Measurements from ENCODE around the gene LIPI.
"Not testable (repeated sequence)": the region's sequence is repeated elsewhere in the genome, so short reads cannot be mapped to it uniquely, and the experiment has no call there.

The LIPI gene

DNA sequence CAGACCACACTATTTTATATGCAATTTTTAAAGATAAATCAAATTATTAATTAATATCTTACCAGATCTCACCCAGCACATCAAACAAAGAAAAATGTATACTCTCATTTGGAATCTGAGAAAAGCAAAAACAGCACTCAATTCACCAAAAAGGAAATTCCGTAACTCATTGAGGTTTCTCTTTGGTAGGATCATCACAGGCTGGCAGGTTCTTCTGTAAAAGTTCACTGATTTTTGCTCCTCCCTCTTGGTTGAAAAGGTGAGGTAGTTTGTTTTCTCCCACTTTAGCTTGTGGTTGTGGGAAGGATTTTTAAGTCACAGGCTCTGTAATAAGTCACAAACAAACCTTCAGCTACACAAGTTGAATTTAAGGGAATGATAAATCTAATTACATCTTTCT is at the start of gene LIPI:
TSS of gene LIPI (minus strand) at position 218 of the 400 bp plus-strand sequence. CDS start at position 108, 110 bp downstream.
- DNase-seq (ENCODE audit: low read depth, low spot score), result no peak

DNA sequence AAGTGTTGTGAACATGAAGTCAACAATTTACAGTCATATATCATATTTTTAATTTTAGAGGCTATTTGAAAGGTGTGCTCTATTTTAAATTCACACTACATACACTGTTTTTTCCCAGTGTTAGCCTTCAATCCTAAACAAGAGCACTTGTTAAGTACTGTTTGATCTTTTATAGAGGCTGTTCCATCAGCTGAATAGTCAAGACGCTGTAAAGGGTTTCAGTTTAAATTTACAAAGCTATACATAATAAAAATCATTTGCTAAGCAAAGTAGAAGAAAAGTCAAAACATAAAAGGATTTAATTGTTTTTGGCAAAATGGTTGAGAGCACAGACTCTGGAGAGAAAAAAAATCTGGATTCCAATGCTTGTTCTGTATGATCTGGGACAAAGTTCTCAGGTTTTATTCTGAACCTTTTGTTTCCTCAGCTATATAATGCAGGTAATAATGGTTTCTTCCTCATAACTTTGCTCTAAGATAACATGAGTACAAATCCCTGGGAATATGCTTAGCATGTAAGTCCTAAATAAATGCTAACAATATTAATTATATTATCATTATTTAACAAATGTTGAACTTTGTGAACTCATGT is 49.5 kb upstream of the LIPI start:
- DNase-seq (ENCODE audit: low read depth, low spot score), result no peak

- no peak for DNase-seq (ENCODE audit: low read depth, low spot score)
Measured at GRCh38 chr21:14259747-14260146, 49.0 kb upstream of the LIPI start.

DNA sequence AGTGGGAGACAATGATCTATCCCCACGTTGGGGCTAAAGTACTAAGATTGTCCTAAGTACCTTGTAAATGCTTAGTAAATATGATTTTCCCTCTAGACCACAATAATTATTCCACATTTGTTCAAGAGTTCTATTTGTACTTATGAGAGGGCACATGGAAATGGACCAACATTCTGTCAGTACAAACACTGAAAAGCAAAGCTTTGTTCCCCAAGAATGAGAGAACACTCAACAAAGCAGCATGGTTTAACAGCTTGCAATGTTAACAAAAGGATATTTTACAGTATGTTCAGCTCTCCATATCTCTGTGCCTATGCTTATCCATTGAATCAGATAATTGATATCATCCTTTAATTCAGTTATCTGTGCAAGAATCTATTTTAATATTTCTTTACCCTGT is 40.6 kb upstream of the LIPI start:
- DNase-seq (ENCODE audit: low read depth, low spot score), result no peak

DNA sequence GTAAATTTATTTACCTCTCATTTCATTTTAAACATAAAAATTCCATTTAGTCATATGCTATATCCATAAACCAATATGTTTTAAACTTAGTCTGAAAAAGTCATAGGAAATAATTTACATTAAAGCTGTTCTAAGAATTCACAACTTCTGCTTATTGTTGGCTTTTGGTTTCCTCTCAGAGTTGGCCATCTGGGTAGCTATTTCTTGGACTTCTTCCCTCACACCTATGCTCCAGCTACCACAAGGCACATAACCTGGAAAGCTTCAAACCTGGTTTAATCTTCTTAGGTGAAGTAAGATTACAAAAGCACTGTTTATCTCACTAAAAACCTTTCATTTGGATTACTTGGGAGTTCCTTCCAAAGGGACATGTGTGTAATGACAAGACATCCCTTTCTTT is 35.0 kb upstream of the LIPI start:
- DNase-seq (ENCODE audit: low read depth, low spot score), result no peak

GRCh38 chr21:14244911-14245310 is 34.2 kb upstream of the LIPI start:
- DNase-seq (ENCODE audit: low read depth, low spot score), result no peak

DNA sequence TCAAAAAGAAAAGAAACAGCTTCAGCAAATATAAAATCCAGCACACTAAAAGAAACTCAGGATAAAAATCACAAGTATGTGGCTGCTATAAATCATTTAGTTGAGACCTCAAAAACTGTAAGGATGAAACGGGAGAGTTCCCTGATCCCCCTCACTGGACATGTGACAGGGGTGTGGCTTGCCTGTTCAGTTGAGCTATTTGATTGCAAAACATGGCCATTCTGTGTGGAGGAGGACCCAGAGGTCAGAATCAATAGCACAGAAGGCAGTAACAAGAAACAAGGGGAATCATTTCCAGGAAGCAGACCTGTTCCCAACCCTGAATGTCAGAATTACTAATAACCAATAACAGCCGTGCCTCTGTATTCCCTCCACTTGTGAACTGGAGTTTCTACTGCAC is 33.1 kb upstream of the LIPI start:
- DNase-seq (ENCODE audit: low read depth, low spot score), result no peak

DNA sequence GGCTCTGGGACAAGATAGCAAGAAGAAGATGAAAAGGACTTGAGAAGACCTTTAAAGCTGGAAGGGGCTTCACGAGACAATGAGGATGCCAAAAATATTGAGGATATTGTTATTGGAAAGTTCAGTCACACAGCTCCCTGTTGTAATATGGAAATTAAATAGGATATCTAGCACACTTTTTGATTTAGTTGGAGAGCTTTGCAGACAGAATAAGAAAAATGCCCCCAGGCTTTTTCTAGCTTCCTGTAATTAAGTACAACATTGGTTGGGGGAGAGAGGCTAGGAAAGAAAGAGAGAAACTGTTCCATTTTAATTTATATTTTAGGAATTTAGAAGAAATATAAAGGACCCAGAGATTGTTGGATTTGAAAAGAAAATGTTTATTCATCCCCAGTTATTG is 32.7 kb upstream of the LIPI start:
- no peak for DNase-seq (ENCODE audit: low read depth, low spot score)

DNA sequence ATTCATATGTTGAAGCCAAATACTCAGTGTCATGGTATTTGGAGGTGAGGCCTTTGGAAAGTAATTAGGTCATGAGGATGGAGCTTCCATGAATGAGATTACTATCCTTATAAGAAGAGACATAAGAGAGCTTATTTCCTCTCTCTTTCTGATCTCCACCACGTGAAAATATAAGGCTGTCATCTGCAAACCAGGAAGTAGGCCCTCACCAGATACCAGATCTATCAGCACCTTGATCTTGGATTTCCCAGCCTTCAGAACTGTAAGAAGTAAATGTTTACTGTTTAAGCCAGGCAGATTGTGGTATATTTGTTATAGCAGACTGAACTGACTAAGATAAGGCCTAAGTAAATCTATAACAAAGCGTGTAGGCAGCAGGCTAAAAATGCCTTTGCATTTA is 30.5 kb upstream of the LIPI start:
- no peak for DNase-seq (ENCODE audit: low read depth, low spot score)

DNA sequence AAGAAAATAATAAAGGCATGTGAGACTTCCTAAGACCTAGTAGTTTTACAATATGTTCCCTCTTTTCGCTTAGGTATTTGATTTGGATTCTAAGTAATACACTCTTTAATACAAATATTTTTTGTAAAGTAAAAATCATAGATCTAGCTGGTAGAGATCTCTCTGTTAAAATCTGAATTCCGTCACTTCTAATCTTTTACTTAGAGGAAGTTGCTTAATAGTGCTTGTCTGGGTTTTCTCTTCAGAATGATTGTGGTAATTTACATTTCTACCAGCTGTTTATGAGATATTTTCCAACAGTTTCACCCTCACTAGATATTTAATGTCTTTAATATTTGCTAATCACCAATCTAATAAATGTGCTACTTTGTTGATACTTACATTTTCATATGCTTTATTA is 28.5 kb upstream of the LIPI start:
- DNase-seq (ENCODE audit: low read depth, low spot score), result no peak

DNA sequence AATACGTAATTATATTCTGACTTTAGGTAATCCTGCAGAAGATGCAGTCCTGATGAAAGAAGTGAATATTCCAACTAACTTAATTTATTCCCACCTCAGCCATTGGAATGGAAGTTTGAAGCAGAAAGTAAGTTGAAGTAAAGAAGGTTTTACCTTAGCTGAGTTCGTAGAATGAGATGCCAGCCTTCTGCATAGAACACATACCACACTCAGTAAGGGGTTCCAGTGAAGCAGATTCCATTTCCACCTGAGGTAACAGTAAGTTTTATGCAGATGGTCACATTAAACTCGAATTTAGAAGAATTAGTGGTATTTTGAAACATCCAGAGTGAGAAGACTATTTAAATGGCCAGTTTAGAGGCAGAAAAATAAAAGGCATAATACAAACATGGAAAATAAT is 25.4 kb upstream of the LIPI start:
- DNase-seq (ENCODE audit: low read depth, low spot score), result no peak

- DNase-seq (ENCODE audit: low read depth, low spot score), result no peak
Measured at GRCh38 chr21:14235101-14235500, 24.3 kb upstream of the LIPI start.

DNA sequence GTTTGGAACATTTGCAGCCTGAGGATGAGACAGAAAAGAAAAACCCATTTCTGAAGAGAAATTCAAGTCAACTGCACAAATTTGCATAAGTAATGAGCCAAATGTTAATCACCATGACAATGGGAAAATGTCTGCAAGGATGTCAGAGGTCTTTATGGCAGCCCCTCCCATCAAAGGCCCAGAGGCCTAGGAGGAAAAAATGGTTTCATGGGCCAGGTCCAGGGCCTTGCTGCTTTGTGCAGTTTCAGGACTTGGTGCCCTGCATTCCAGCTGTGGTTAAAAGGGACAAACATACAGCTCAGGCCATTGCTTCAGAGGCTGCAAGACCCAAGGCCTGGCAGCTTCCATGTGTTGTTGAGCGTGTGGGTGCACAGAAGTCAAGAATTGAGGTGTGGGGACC is 18.6 kb upstream of the LIPI start:
- DNase-seq (ENCODE audit: low read depth, low spot score), result no peak

- no peak for DNase-seq (ENCODE audit: low read depth, low spot score)
Measured at GRCh38 chr21:14223365-14223764, 12.6 kb upstream of the LIPI start.

DNA sequence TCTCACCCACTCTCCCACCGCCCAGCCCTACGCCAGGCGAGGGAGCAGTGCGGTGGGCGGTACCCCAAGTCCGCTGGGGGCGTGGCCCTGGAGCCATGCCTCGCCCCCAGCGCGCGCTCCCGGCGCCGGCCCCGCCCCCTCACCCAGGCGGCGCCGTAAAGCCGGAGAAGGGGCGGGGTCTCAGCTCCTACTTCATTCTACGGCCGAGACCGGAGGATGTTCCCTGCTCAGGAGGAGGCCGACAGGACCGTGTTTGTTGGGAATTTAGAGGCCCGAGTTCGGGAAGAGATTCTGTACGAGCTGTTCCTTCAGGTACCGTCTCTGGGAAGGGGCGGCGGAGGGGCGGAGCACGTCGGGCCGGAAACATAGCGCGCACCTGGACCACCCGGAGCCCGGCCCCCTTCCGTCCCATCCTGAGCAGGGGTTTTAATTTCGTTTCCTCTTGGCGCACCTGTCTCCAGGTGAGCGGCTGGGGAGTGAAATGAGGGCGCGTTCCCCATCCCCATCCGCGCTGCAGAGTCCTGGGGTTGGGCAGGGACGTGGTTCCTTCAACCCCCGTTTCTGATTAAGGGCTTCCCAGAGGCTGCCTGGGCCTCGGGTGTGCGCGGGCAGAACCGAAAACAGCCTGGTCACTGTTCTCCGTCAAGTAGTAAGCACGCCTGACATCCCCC is 5.4 kb upstream of the LIPI start, which contains the start of gene RBM11:
TSS of gene RBM11 (plus strand) at position 187 of the 671 bp plus-strand sequence. CDS start at position 217, 30 bp downstream.
- DNase-seq (ENCODE audit: low read depth, low spot score), result peak; percentile 40

GRCh38 chr21:14213164-14213563 is 2.4 kb upstream of the LIPI start:
- DNase-seq (ENCODE audit: low read depth, low spot score), result no peak

DNA sequence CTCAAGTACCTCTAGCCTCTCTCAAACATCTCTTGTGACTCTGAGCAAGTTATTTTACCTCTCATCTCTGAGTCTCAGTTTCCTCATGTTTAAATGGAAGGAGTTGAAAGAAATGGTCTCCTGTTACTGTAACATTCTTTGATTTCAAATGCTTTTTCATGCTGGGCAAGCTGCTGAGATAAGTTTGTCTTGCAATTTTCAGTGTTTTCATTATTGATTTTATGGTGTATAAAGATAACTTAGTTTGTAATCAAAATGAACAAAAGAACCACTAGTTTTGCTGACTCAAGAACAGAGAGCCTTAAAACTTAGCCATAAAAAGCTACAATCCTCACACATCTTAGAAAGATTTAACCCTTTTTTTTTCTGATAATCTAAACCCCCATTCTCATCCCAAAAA is 4.5 kb downstream of the LIPI start:
- no peak for DNase-seq (ENCODE audit: low read depth, low spot score)

GRCh38 chr21:14166463-14167223 is 44.1 kb downstream of the LIPI start:
- not testable (repeated sequence) for DNase-seq (ENCODE audit: low read depth, low spot score)

DNA sequence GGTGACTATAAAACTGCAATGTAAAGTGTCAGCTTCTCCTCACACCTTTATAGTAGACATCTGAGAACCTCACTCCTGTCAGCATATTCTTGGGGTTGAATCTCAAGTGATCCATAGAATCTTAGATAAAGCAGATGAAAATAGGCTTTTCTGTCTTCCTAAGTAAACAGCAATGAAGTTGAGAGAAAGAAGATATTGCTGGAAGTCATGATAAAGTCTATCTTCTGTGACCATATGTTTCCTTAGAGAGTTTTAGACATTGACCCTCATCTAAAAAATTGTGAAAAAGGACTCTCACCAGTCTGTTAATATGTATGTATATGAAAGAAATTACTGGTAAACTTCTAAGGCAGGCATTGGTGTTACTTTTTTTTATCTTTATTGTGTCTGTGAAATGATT is 66.8 kb downstream of the LIPI start:
- DNase-seq (ENCODE audit: low read depth, low spot score), result no peak

- no peak for DNase-seq (ENCODE audit: low read depth, low spot score)
Measured at GRCh38 chr21:14124266-14124665, 86.5 kb downstream of the LIPI start.

DNA sequence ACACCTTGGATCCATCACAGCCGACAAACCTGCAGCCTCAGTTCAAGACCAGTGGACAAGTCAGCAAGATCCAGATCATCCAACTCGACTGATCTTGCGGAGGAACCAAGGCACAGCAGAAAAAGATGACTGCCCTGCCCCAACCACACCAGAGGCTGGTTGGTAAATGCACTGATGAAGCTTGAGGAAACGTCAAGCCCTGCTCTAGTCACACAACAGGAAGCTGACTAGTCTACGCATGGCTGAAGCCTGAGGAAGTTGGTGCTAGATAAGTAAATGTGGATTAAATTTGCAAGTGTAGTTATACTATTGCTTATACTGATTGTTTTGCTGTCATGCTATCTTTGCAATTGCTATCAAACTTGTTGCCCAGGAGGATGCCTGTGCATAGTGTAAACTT is 89.0 kb downstream of the LIPI start:
- DNase-seq (ENCODE audit: low read depth, low spot score), result no peak

GRCh38 chr21:14120091-14120734 is 90.5 kb downstream of the LIPI start:
- no peak for DNase-seq (ENCODE audit: low read depth, low spot score)

Measured in iPS DF 19.7 (cell line).